OCI-LY1 (cell line): Measurements from ENCODE around the gene FAM240A.

Source experiments
- CTCF ChIP-seq: fragments of 200-600 bp; sonication (generic), shearing (Covaris generic); IDR thresholded peaks from 2 replicates; pipeline ENCODE4 v1.5.1; 2017; ENCODE audit warnings: mild to moderate bottlenecking, antibody characterized with exemption, low read length, moderate library complexity, mixed read lengths
- EZH2 ChIP-seq: fragments of 200-600 bp; sonication (generic), shearing (Covaris generic); IDR thresholded peaks from 2 replicates; pipeline ENCODE4 v1.8.0; 2017; ENCODE audit warnings: borderline replicate concordance, mixed run types, mild to moderate bottlenecking, antibody characterized with exemption, low read length, moderate library complexity, mixed read lengths

DNA sequence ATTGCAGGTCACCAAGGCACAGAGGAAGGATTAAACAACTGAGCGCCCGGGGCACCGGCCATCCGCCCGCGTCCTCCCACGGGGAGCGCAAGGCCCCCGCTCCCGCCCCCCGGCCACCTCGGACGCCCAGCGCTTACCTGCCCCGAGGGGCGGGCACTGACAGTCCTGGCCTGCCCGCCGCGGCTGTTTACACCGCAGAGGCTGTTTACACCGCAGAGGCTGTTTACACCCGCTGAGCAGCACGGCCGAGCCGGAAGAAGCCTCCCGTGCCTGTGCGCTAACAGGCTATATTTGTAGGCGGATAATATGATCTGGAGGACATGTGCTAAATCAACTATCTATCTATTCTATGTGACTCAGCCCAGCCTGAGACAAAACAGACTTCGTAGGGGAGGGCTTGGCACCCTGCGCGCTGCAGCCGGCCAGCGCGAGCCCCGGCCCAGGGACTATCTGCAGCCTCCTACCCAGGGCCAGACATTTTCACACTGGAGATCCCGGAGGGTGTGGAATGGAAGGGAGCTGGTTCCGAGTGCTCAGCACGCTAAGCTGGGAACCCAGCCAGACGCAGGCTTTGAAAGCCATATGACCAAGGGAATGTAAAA lies 46.2 kb upstream of the FAM240A start, which contains the start of gene LRRC2:
- TF ChIP-seq CTCF: no peak
- TF ChIP-seq EZH2: no peak
